Umbilical cord (tissue), 2 donors: ENCODE measurements around the gene CFAP157. TPM values are rescaled to one million over a fixed set of nuclear protein-coding genes. Genes with fewer than 3 reads are reported as not detected.
A peak's percentile ranks its signal among the peaks of the same experiment; 100 is the strongest.

Experiments
- DNase-seq: peaks from one replicate; pipeline ENCODE4 v3.0.0-alpha.2; 2015; ENCODE audit warnings: low spot score
- total RNA-seq: library from RNA; depleted of rRNA; stranded (reverse); fragments of >200 nt; gene quantifications from one replicate; pipeline ENCODE4 v1.2.3, GENCODE V29; 2014; ENCODE audit warnings: low replicate concordance; ENCODE audit not compliant: insufficient read depth

Gene CFAP157
- total RNA-seq, result 2.9 TPM

- DNase-seq, result no peak
Observed at GRCh38 chr9:127706836-127707241, at the start of gene CFAP157. TSS of gene CFAP157 (plus strand) at chr9:127706988. CDS start at chr9:127707032, 44 bp downstream.

GRCh38 chr9:127658428-127658827, 48.4 kb upstream of the CFAP157 start:
- DNase-seq, result no peak

- DNase-seq, result peak; percentile 71
Observed at GRCh38 chr9:127660886-127661741, 45.7 kb upstream of the CFAP157 start.

GRCh38 chr9:127662617-127663016, 44.2 kb upstream of the CFAP157 start:
- DNase-seq, result no peak

- no peak for DNase-seq
Observed at GRCh38 chr9:127664324-127664677, 42.5 kb upstream of the CFAP157 start.

- DNase-seq, result peak; percentile 72
Observed at GRCh38 chr9:127664678-127665507, 41.9 kb upstream of the CFAP157 start.

GRCh38 chr9:127667127-127667844, 39.5 kb upstream of the CFAP157 start:
- DNase-seq, result no peak

DNA sequence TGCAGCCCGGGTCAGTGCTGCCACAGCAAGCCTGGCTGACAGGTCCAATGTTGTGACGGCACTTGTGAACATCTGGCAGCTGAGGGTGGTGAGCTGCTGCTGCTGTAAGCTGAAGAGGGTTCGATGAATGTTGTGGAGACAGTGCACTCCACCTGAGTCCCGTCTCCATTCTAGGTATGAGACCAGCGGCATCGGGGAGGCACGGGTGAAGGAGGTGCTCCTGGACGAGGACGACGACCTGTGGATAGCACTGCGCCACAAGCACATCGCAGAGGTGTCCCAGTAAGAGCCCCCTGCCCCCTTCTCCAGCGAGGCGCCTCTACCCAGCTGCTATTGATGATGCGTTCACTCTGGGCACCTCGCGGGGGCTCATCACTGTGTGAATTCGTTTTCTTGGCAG, 38.9 kb upstream of the CFAP157 start:
- no peak for DNase-seq

- DNase-seq, result no peak
Observed at GRCh38 chr9:127673234-127673633, 33.6 kb upstream of the CFAP157 start.

GRCh38 chr9:127676638-127677037, 30.1 kb upstream of the CFAP157 start:
- DNase-seq, result no peak

- no peak for DNase-seq
Observed at GRCh38 chr9:127679506-127679905, 27.3 kb upstream of the CFAP157 start.

- no peak for DNase-seq
Observed at GRCh38 chr9:127680226-127680625, 26.6 kb upstream of the CFAP157 start.

DNA sequence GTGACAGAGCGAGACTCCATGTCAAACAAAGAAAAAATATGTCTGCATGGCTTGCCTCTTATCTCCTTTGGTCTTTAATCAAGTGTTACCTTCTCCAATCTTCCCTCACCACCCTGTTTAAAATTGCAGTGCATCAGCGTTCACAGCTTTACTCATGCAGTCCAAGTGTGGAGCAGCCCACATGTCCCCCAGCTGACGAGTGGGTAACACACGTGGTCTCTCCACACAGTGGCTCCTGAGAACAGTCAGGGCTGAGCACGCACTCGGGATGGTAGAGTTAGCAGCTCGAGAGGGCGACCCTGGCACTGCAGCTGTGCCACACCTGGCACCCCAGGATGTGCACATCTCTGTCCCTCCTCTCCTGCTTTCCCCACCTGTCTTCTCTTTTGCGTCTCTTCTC, 25.9 kb upstream of the CFAP157 start:
- DNase-seq, result no peak

- DNase-seq, result no peak
Observed at GRCh38 chr9:127682351-127683136, 24.2 kb upstream of the CFAP157 start.

DNA sequence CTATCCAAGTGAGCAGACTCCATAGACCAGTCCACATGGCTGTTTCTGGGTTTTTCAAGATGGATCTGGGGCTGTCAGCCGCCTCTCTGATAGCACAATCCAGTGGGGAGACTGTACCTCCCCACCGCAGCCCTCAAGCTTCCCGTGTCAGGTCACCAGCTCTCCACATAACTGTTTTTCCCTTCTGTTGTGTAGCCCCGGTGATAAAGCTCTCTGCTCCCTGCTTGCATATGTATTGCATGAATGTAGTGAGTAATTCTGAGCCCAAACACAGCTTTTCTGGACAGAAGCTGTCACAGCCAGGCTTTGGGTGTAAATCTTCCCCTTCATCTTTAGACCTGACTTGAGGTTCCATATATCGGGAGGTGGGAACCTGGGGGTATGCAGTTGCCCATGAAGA, 23.1 kb upstream of the CFAP157 start:
- no peak for DNase-seq

GRCh38 chr9:127684576-127684975, 22.2 kb upstream of the CFAP157 start:
- DNase-seq, result no peak

- no peak for DNase-seq
Observed at GRCh38 chr9:127686461-127687393, 20.1 kb upstream of the CFAP157 start.

- DNase-seq, result no peak
Observed at GRCh38 chr9:127689329-127690000, 17.3 kb upstream of the CFAP157 start.

DNA sequence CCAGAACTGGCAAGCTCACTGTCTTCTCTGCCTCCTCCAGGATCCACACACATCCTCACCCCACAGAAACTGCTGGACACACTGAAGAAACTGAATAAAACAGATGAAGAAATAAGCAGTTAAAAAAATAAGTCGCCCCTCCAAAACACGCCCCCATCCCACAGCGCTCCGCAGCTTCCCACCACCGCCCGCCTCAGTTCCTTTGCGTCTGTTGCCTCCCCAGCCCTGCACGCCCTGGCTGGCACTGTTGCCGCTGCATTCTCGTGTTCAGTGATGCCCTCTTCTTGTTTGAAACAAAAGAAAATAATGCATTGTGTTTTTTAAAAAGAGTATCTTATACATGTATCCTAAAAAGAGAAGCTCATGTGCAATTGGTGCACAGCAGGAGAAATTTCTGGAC, 16.1 kb upstream of the CFAP157 start:
- no peak for DNase-seq

- no peak for DNase-seq
Observed at GRCh38 chr9:127692071-127692470, 14.7 kb upstream of the CFAP157 start.
